ENCODE results near the gene ITGB2.

DNA sequence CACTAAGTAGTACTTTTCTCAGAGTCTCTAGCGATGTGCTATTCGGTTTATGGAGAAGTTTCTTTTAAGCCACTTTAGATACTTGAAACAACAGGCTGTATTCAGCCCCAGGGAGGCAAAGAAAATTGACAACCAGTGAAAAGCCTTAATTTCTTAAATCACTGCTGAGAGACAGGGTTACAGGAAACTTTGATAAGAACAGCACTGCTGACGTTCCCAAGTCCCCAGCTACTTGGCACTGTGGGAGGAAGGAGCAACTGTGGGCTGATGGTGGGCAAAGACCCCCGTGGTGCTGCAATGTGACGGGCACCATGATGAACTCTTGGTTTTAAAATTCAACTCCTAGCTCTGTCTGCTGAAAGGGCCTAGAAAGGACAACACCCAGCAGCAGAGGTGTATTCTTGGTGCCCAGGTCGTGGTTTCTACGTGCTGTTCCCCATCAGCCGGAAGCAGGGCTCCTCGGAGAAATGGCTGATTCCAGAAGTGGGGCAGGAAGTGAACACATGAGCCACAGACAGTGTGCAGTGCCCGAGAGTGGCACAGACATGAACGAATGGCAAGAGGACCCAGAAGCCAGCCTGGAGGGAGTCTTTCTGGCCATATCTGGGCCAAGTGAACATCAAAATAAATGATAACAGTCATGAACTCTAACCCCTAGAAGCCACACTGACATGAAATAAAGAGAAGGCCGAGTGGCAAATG, 52.5 kb downstream of the ITGB2 start:
- TF ChIP-seq POLR2A (IDR thresholded peaks at IDR 0.05) (no peak), EP300 (IDR thresholded peaks at IDR 0.05) (no peak)
- TF ChIP-seq, protein P1, sequence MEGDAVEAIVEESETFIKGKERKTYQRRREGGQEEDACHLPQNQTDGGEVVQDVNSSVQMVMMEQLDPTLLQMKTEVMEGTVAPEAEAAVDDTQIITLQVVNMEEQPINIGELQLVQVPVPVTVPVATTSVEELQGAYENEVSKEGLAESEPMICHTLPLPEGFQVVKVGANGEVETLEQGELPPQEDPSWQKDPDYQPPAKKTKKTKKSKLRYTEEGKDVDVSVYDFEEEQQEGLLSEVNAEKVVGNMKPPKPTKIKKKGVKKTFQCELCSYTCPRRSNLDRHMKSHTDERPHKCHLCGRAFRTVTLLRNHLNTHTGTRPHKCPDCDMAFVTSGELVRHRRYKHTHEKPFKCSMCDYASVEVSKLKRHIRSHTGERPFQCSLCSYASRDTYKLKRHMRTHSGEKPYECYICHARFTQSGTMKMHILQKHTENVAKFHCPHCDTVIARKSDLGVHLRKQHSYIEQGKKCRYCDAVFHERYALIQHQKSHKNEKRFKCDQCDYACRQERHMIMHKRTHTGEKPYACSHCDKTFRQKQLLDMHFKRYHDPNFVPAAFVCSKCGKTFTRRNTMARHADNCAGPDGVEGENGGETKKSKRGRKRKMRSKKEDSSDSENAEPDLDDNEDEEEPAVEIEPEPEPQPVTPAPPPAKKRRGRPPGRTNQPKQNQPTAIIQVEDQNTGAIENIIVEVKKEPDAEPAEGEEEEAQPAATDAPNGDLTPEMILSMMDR (IDR thresholded peaks at IDR 0.05): no peak

Data from tibial nerve (tissue), 4 donors.